Mesendoderm (in vitro differentiated cells): ENCODE results near the gene KATNAL1.
A peak's percentile ranks its signal among the peaks of the same experiment; 100 is the strongest.
"Not testable (repeated sequence)": the region's sequence is repeated elsewhere in the genome, so short reads cannot be mapped to it uniquely, and the experiment has no call there.

Experiments used
- DNase-seq: peaks from one replicate; pipeline ENCODE4 v3.0.0; 2013
- H2AK5ac ChIP-seq: 2 replicates; pipeline ENCODE4 v1.6.1; 2013; ENCODE audit warnings: low read length, inconsistent platforms
- H2BK120ac ChIP-seq: 2 replicates; pipeline ENCODE4 v1.6.1; 2013; ENCODE audit warnings: low read depth, mild to moderate bottlenecking, low read length, moderate library complexity, mixed read lengths
- H2BK15ac ChIP-seq: replicated peaks from 2 replicates; pipeline ENCODE4 v1.6.1; 2013; ENCODE audit warnings: low read depth, mild to moderate bottlenecking, moderate library complexity
- H2BK5ac ChIP-seq: 2 replicates; pipeline ENCODE4 v1.6.1; 2013; ENCODE audit warnings: low read length, inconsistent platforms
- H3K18ac ChIP-seq: 2 replicates; pipeline ENCODE4 v1.6.1; 2013; ENCODE audit warnings: mild to moderate bottlenecking, low read length, mixed read lengths
- H3K23ac ChIP-seq: one replicate; pipeline ENCODE4 v1.6.1; 2013; ENCODE audit warnings: low read length
- H3K27ac ChIP-seq: 2 replicates; pipeline ENCODE4 v1.5.1; 2013; ENCODE audit warnings: low read depth, mild to moderate bottlenecking, inconsistent platforms, low read length, moderate library complexity
- H3K27me3 ChIP-seq: 2 replicates; pipeline ENCODE4 v1.6.1; 2013; ENCODE audit warnings: low read length, control low read depth, mild to moderate bottlenecking, inconsistent platforms; ENCODE audit not compliant: insufficient read depth, poor library complexity
- H3K36me3 ChIP-seq: 2 replicates; pipeline ENCODE4 v1.6.1; 2013; ENCODE audit warnings: low read length, inconsistent platforms; ENCODE audit not compliant: control insufficient read depth, insufficient read depth
- H3K4ac ChIP-seq: one replicate; pipeline ENCODE4 v1.6.1; 2013; ENCODE audit warnings: low read depth, mild to moderate bottlenecking, low read length, moderate library complexity
- H3K4me1 ChIP-seq: 2 replicates; pipeline ENCODE4 v1.6.1; 2013; ENCODE audit warnings: low read depth, low read length, inconsistent platforms; ENCODE audit not compliant: control insufficient read depth
- H3K4me2 ChIP-seq: 2 replicates; pipeline ENCODE4 v1.6.1; 2013; ENCODE audit warnings: low read length
- H3K4me3 ChIP-seq: 2 replicates; pipeline ENCODE4 v1.5.1; 2013; ENCODE audit warnings: mild to moderate bottlenecking, low read length
- H3K56ac ChIP-seq: one replicate; pipeline ENCODE4 v1.6.1; 2013; ENCODE audit warnings: low read length
- H3K79me1 ChIP-seq: 2 replicates; pipeline ENCODE4 v1.6.1; 2013; ENCODE audit warnings: low read length, inconsistent platforms
- H3K79me2 ChIP-seq: 2 replicates; pipeline ENCODE4 v1.6.1; 2013; ENCODE audit warnings: mild to moderate bottlenecking, low read length; ENCODE audit not compliant: control insufficient read depth, insufficient read depth
- H3K9ac ChIP-seq: 2 replicates; pipeline ENCODE4 v1.6.1; 2013; ENCODE audit warnings: low read length, inconsistent platforms
- H4K5ac ChIP-seq: one replicate; pipeline ENCODE4 v1.6.1; 2013; ENCODE audit warnings: low read length
- H4K8ac ChIP-seq: one replicate; pipeline ENCODE4 v1.6.1; 2013; ENCODE audit warnings: low read depth, mild to moderate bottlenecking, control low read depth, low read length, moderate library complexity
- WGBS: extraction: QIAGEN DNeasy Blood & Tissue Kit; methylation state at CpG from one replicate; pipeline ENCODE4 v1.1.7; 2013; ENCODE audit warnings: low lambda C conversion rate, missing lambda C conversion rate; ENCODE audit not compliant: insufficient coverage; ENCODE audit errors: extremely low coverage; 5-methylcytosine and 5-hydroxymethylcytosine counted together

Gene KATNAL1

DNA sequence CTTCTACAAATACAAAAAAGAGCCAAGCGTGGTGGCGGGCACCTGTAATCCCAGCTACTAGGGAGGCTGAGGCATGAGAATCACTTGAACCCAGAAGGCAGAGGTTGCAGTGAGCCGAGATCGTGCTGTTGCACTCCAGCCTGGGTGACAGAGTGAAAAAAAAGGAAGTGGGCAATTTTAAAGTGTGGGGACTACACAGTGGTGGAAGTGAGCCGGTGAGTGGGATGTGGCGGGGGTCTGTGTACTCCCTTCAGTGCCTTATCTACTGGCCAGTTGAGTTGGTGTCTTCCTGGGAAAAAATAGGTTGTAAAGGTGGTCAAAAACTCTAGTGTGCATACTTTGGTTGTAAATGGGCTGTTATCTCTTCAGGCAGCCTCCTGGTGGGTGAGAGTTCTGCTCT, 133.1 kb downstream of the KATNAL1 start:
- not testable (repeated sequence) for H2BK5ac ChIP-seq, H3K23ac ChIP-seq, H3K18ac ChIP-seq, H3K9ac ChIP-seq, H4K5ac ChIP-seq, H2BK120ac ChIP-seq, H3K79me2 ChIP-seq, H4K8ac ChIP-seq, H3K36me3 ChIP-seq, H3K79me1 ChIP-seq, H3K56ac ChIP-seq, H3K4me3 ChIP-seq, H2BK15ac ChIP-seq, H3K27me3 ChIP-seq, H3K4ac ChIP-seq, H3K4me1 ChIP-seq, H3K4me2 ChIP-seq, H2AK5ac ChIP-seq
- WGBS: no CpG with 5 or more reads among the region's 6 CpGs
- H3K27ac ChIP-seq: peak overlapping the region; percentile 39
- peak; percentile 88 for DNase-seq

DNA sequence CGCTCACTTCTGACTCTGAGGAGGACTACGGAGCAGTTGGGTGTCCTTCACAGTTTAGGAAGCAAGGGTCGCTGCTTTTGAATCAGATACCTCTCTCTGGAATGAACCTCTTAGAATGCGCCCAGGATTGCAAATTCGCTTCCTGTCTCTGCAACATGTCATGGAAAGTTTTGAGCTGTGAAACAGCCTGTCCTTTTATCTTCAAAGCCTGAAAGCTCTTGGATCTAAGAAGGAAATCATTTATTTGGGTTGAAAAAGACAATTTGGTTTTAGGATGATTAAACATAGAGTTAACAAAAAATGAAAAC, 134.1 kb downstream of the KATNAL1 start:
- no peak overlapping the region for H4K8ac ChIP-seq
- no peak overlapping the region for H4K5ac ChIP-seq
- H3K36me3 ChIP-seq: no peaks in the 10 kb centered on the region
- peak; percentile 81 for DNase-seq
- no peak overlapping the region for H3K18ac ChIP-seq
- no peak overlapping the region for H3K4ac ChIP-seq
- H3K27me3 ChIP-seq: no peaks in the 10 kb centered on the region
- H3K56ac ChIP-seq: peak overlapping the region; percentile 77
- H3K79me1 ChIP-seq: no peaks in the 10 kb centered on the region
- H2BK5ac ChIP-seq: peak overlapping the region; percentile 68
- no peak overlapping the region for H2AK5ac ChIP-seq
- H3K27ac ChIP-seq: no peak overlapping the region
- peaks cover 6% of the 10 kb centered on the region for H3K4me1 ChIP-seq
- no peak overlapping the region for H3K23ac ChIP-seq
- H3K4me2 ChIP-seq: no peak overlapping the region
- no peak overlapping the region for H3K9ac ChIP-seq
- no CpG with 5 or more reads among the region's 5 CpGs for WGBS
- no peak overlapping the region for H2BK15ac ChIP-seq
- no peaks in the 10 kb centered on the region for H3K79me2 ChIP-seq
- H2BK120ac ChIP-seq: no peak overlapping the region
- H3K4me3 ChIP-seq: no peak overlapping the region

DNA sequence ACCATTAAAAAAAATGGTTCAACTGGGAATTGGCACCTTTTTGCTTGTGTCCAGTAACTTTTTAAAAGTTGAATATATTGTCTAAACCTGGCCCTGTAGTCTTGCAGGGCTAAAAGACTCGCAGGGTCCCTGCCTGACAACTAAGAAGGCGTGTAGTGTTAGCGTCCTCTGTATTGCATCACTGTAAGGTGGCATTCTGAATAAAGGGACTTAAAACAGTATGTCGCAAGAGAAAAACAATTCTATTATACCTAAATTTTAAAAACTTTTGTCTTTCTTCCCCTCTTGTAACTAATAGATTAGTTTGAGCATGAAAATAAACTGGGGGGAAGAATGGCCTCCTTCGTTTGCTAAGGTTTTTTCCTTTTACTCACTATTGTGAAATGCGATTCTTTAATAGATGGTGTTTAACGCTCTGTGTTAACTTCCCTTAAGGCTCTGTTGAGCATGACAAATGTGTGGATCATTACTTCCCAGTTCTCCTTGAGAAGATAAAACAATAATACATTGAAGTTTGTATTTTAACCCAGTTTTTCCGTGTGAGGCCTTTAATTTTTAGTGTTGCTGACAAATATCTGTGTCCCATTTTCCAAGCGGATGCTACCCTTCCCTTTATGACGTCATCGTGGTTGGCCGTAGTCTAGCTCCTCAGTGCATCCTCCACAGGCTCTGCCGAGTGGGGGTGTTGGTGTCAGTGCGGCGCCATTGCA, 134.6 kb downstream of the KATNAL1 start:
- no peak overlapping the region for H2BK15ac ChIP-seq
- H3K36me3 ChIP-seq: no peaks in the 10 kb centered on the region
- WGBS: no CpG with 5 or more reads among the region's 15 CpGs
- H3K4ac ChIP-seq: no peak overlapping the region
- peaks cover 6% of the 10 kb centered on the region for H3K4me1 ChIP-seq
- peak overlapping the region; percentile 36 for H2BK120ac ChIP-seq
- H2AK5ac ChIP-seq: no peak overlapping the region
- no peaks in the 10 kb centered on the region for H3K79me1 ChIP-seq
- H3K27ac ChIP-seq: no peak overlapping the region
- H3K9ac ChIP-seq: no peak overlapping the region
- no peaks in the 10 kb centered on the region for H3K27me3 ChIP-seq
- no peak overlapping the region for H3K4me2 ChIP-seq
- H3K23ac ChIP-seq: no peak overlapping the region
- H3K4me3 ChIP-seq: no peak overlapping the region
- H3K79me2 ChIP-seq: no peaks in the 10 kb centered on the region
- H4K5ac ChIP-seq: no peak overlapping the region
- H3K18ac ChIP-seq: no peak overlapping the region
- H3K56ac ChIP-seq: peak overlapping the region; percentile 77
- H4K8ac ChIP-seq: no peak overlapping the region
- DNase-seq: no peak
- peak overlapping the region; percentile 68 for H2BK5ac ChIP-seq

DNA sequence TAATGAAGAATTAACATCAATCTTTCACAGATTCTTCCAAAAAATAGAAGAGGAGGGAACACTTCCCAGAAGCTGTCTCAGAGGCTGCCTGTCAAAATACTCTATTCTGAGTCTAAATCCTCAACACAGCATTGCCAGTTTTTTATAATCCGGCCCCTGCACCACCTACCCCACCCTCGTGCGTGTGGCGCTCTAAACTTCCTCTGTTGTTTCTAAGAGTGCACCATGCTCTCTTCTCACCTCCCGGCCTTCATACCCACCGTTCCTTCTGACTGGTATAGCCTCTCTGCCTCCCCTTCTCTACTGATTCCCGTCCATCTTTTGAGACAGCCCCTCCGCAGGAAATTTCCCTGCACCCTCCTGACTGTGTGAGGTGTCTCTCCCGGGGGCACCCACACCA, 136.8 kb downstream of the KATNAL1 start:
- H2BK120ac ChIP-seq: no peak overlapping the region
- no CpG with 5 or more reads among the region's 9 CpGs for WGBS

DNA sequence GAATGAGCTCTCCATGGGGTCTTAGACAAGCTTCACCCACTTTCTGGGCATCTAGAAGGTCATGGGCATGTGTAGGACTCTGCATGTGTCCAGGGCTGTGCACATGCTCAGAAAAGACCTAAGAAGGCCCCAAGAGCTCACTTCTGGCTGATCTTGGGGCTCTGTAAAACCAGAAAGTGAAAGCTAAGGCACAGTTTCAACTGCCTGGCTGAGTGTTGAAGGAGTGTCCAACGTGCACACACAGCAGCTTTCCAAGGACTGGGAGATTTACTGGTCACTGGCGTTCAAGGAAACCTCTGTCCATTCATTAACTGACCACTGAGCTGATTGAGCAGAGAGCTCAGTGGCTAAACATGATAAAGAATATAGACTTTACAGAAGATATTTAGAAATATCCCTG, 137.9 kb downstream of the KATNAL1 start:
- no peak overlapping the region for H3K56ac ChIP-seq
- no peak overlapping the region for H2AK5ac ChIP-seq
- no peak overlapping the region for H3K4me3 ChIP-seq
- H2BK15ac ChIP-seq: no peak overlapping the region
- no peak overlapping the region for H3K9ac ChIP-seq
- no peaks in the 10 kb centered on the region for H3K79me1 ChIP-seq
- no peak overlapping the region for H3K23ac ChIP-seq
- H3K36me3 ChIP-seq: no peaks in the 10 kb centered on the region
- WGBS: no CpG with 5 or more reads among the region's 2 CpGs
- no peaks in the 10 kb centered on the region for H3K79me2 ChIP-seq
- H3K27me3 ChIP-seq: no peaks in the 10 kb centered on the region
- H3K18ac ChIP-seq: no peak overlapping the region
- no peak overlapping the region for H3K4ac ChIP-seq
- H4K5ac ChIP-seq: no peak overlapping the region
- H3K4me2 ChIP-seq: no peak overlapping the region
- peaks cover 6% of the 10 kb centered on the region for H3K4me1 ChIP-seq
- DNase-seq: no peak
- no peak overlapping the region for H4K8ac ChIP-seq
- H3K27ac ChIP-seq: no peak overlapping the region
- H2BK120ac ChIP-seq: no peak overlapping the region
- H2BK5ac ChIP-seq: no peak overlapping the region

More for the DNA sequence above, 136.8 kb downstream of the KATNAL1 start:
- Histone ChIP-seq H3K18ac (no peak overlapping the region), H3K27ac (no peak overlapping the region), H2AK5ac (no peak overlapping the region), H3K79me1 (no peaks in the 10 kb centered on the region), H3K9ac (no peak overlapping the region), H3K4me3 (no peak overlapping the region), H2BK5ac (no peak overlapping the region), H3K56ac (no peak overlapping the region), H3K4ac (no peak overlapping the region), H3K4me1 (peaks cover 6% of the 10 kb centered on the region), H3K4me2 (no peak overlapping the region), H4K8ac (no peak overlapping the region), H4K5ac (no peak overlapping the region), H3K27me3 (no peaks in the 10 kb centered on the region), H3K23ac (no peak overlapping the region), H2BK15ac (no peak overlapping the region), H3K36me3 (no peaks in the 10 kb centered on the region), H3K79me2 (no peaks in the 10 kb centered on the region)
- no peak for DNase-seq

DNA sequence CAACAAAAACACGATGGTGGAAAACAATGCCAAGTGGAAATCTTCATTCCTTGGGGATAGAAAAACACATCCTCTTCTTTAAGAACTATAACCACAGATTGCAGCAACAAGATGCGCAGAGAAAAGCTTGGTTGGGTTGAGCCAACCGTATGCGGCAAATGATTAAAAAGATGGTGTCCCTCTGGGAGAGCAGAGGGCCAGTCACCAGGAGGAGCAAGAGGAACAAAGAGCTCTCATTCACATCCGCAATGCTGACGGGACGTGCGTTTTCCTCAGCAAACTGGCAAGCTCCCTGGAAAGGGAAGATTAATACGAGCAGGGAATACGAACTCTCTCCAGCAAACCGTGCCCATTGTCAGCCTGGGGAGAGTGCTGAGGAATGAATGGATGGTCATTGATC, 141.6 kb downstream of the KATNAL1 start:
- WGBS: no CpG with 5 or more reads among the region's 11 CpGs
- DNase-seq: no peak

More for the DNA sequence above, 141.6 kb downstream of the KATNAL1 start:
- no peak overlapping the region for H3K18ac ChIP-seq
- H3K23ac ChIP-seq: no peak overlapping the region
- H2BK5ac ChIP-seq: no peak overlapping the region
- H2BK120ac ChIP-seq: no peak overlapping the region
- H3K4me2 ChIP-seq: no peak overlapping the region
- no peak overlapping the region for H4K5ac ChIP-seq
- no peak overlapping the region for H3K27ac ChIP-seq
- H2AK5ac ChIP-seq: no peak overlapping the region
- H3K79me1 ChIP-seq: no peaks in the 10 kb centered on the region
- H3K4me3 ChIP-seq: no peak overlapping the region
- no peak overlapping the region for H4K8ac ChIP-seq
- no peak overlapping the region for H3K56ac ChIP-seq
- H3K27me3 ChIP-seq: no peaks in the 10 kb centered on the region
- no peaks in the 10 kb centered on the region for H3K36me3 ChIP-seq
- H3K4ac ChIP-seq: no peak overlapping the region
- no peak overlapping the region for H3K9ac ChIP-seq
- no peaks in the 10 kb centered on the region for H3K4me1 ChIP-seq
- no peaks in the 10 kb centered on the region for H3K79me2 ChIP-seq
- no peak overlapping the region for H2BK15ac ChIP-seq
